Measurements from ENCODE around the gene RCSD1. TPM values are rescaled to one million over a fixed set of nuclear protein-coding genes. Genes with fewer than 3 reads are reported as not detected.

Gene RCSD1
- total and polyA plus RNA-seq, 2 of the 4 experiments (the other 2 are of a cell fraction), result 0.03 TPM; not detected in 1

DNA sequence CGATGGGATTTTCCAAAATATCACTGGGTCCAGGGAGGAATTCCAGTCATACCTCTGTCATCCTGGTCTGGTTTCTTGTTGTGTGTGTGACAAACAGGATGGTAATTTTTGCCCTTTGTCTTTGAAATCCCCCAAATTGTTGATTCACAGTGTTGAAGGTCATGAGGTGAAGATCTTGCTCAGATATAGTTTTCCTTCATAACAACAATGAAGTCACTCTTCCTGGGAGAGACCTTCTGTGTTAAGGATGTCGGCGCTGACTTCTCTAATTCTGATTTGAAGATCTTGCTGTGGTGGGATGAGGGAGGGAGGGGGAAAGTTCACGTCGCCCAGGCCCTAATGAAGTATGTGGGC lies 59.5 kb downstream of the RCSD1 start:
- dilution Hi-C loops (cut with HindIII; ENCODE audit: low sequenced_read_pairs, unreplicated experiment) (no loop called here), in situ Hi-C loops (cut with MboI; ENCODE audit: low sequenced_read_pairs) (loop anchor here (25.0 kb wide), 1 partner anchor 427 kb away; no protein-coding TSS in a partner anchor), intact Hi-C loops (cut with micrococcal nuclease) (loop anchor here (5.0 to 10.0 kb wide), 3 partner anchors 235 to 622 kb away; no protein-coding TSS in a partner anchor)
- Histone ChIP-seq H2BK15ac (ENCODE audit: low read depth, low read length) (no peak overlapping the region), H3K56ac (ENCODE audit: extremely low read depth, insufficient read depth, low read length) (no peak overlapping the region), H4K20me1 (ENCODE audit: insufficient read depth, low read length) (no peaks in the 10 kb centered on the region), H4K8ac (ENCODE audit: low read depth in 2 of 2, low read length in 2 of 2) (no peak overlapping the region), H3K27ac (ENCODE audit: insufficient read depth, low read length) (no peak overlapping the region), H2BK120ac (ENCODE audit: low read depth, low read length) (no peak overlapping the region), H2AFZ (replicated peaks; ENCODE audit: low read length, poor library complexity) (no peak overlapping the region), H3K36me3 (ENCODE audit: control insufficient read depth, insufficient read depth, low read length) (no peaks in the 10 kb centered on the region), H3K4ac (ENCODE audit: low read depth, low read length) (no peak overlapping the region), H3K4me2 (ENCODE audit: low read depth, low read length) (no peak overlapping the region), H3K18ac (ENCODE audit: low read depth, low read length) (no peak overlapping the region), H4K91ac (ENCODE audit: insufficient read depth, low read depth, low read length) (no peak overlapping the region), H3K14ac (replicated peaks; ENCODE audit: low read depth, low read length) (no peak overlapping the region), H4K5ac (ENCODE audit: low read depth, low read length) (no peak overlapping the region), H2BK5ac (ENCODE audit: low read depth, low read length, poor library complexity, severe bottlenecking) (no peak overlapping the region), H3K9me3 (ENCODE audit: control insufficient read depth, insufficient read depth, low read length) (no peaks in the 10 kb centered on the region), H3K9ac (ENCODE audit: low read depth, low read length) (no peak overlapping the region), H2AK9ac (replicated peaks; ENCODE audit: low read depth, low read length, poor library complexity) (no peak overlapping the region), H3K27me3 (ENCODE audit: control insufficient read depth, insufficient read depth, low read length) (peaks cover 28% of the 10 kb centered on the region), H2BK20ac (ENCODE audit: low read depth, low read length) (no peak overlapping the region), H3K79me1 (ENCODE audit: low read depth in 1 of 2, low read length in 2 of 2) (no peaks in the 10 kb centered on the region), H3K4me3 (ENCODE audit: insufficient read depth, low read depth, low read length) (no peak overlapping the region), H3K9me1 (ENCODE audit: insufficient read depth, low read length) (no peaks in the 10 kb centered on the region), H3K23ac (ENCODE audit: low read depth, low read length) (no peak overlapping the region), H3K4me1 (ENCODE audit: control insufficient read depth, insufficient read depth, low read length) (no peaks in the 10 kb centered on the region), H2AK5ac (ENCODE audit: low read depth, low read length) (no peak overlapping the region)
- ChIA-PET CTCF (interaction anchor here (1.3 kb wide), 1 partner anchor 89 kb away, joined by 4 read pairs; no protein-coding TSS in a partner anchor), POLR2A (ENCODE audit: unreplicated experiment) (no interaction called here)
- BruUV-seq (replicated peaks), result no TSS peak
- TF ChIP-seq BHLHE40 (IDR thresholded peaks at IDR 0.05; ENCODE audit: low read depth, low read length) (no peak), MAFK (IDR thresholded peaks at IDR 0.05; ENCODE audit: low read depth, low read length) (no peak), SMC3 (IDR thresholded peaks at IDR 0.05; ENCODE audit: low read depth, low read length) (no peak), MAZ (IDR thresholded peaks at IDR 0.05; ENCODE audit: borderline replicate concordance, low read depth, low read length) (no peak), FOS (IDR thresholded peaks at IDR 0.05; ENCODE audit: low read depth, low read length) (no peak), NFE2L2 (IDR thresholded peaks at IDR 0.05; ENCODE audit: low read depth, low read length) (no peak)
- TF ChIP-seq, protein P1, sequence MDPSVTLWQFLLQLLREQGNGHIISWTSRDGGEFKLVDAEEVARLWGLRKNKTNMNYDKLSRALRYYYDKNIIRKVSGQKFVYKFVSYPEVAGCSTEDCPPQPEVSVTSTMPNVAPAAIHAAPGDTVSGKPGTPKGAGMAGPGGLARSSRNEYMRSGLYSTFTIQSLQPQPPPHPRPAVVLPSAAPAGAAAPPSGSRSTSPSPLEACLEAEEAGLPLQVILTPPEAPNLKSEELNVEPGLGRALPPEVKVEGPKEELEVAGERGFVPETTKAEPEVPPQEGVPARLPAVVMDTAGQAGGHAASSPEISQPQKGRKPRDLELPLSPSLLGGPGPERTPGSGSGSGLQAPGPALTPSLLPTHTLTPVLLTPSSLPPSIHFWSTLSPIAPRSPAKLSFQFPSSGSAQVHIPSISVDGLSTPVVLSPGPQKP (IDR thresholded peaks at IDR 0.05; ENCODE audit: borderline replicate concordance, low read depth, low read length), result no peak
- TF ChIP-seq, protein P2, sequence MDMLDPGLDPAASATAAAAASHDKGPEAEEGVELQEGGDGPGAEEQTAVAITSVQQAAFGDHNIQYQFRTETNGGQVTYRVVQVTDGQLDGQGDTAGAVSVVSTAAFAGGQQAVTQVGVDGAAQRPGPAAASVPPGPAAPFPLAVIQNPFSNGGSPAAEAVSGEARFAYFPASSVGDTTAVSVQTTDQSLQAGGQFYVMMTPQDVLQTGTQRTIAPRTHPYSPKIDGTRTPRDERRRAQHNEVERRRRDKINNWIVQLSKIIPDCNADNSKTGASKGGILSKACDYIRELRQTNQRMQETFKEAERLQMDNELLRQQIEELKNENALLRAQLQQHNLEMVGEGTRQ (IDR thresholded peaks at IDR 0.05; ENCODE audit: low read depth, low read length), result no peak
- WGBS, 2 experiments (ENCODE audit: extremely low coverage in 2 of 2, insufficient read length in 1 of 2), result no CpG with 5 or more reads among the region's 5 CpGs
- DNase-seq, result no peak
- ATAC-seq (ENCODE audit: low read depth), result no peak

Data from IMR-90 (cell line).